HTR-8/SVneo (cell line): ENCODE results near the gene GLI2.

ENCODE experiments used
- DNase-seq: peaks from one replicate; pipeline ENCODE4 v3.0.0; 2011; ENCODE audit warnings: low spot score, mixed read lengths; ENCODE audit not compliant: insufficient read length
- FAIRE-seq: peaks from 2 replicates; lab custom pipeline; 2011; peaks lifted over from hg19 to GRCh38; lab: Jason Lieb, UNC

GLI2 gene

DNA sequence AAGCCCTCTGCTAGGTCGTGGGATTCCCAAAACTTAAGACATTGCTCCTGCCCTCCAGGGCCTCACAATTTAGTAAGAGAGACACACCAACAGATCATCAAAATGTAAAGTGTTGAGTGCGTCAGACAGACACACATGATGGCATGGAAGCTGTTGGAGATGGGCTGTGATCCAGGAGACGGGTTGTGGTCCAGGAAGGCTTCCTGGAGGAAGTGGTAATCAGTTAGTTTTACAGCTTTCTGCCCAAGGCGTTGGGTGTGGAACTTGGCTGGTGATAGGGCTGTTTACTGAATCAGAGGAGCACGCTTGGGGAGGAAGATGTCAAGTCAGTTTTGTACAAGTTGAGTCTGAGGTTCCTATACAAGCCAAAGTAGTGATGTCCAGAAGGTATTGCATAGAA lies 24.0 kb upstream of the GLI2 start:
- no peak for DNase-seq
- no peak for FAIRE-seq

DNA sequence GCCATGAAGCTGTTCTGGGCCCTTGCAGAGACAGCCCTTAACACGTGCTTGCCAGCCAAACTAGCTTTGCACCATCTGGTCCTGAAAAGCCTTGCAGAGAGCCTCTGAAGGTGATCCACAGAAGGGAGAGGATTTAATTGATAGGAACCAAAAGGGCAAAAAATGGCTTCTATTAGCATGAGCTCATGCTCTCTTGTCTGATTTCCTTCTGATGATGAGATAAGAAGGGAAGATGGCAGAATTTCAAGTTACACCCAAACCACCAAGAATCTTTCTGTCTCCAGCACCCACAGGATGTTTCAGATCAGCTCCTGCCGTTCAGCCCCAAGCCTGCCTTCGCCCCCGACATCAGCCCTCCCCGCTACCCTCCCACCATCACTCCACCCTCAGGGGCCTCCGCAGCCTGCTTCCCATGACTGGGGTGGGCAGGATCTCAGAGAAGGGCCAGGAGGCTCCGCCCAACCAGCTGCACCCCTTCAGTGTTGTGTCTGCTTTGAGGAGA lies 23.4 kb upstream of the GLI2 start:
- DNase-seq = no peak
- FAIRE-seq = no peak

DNA sequence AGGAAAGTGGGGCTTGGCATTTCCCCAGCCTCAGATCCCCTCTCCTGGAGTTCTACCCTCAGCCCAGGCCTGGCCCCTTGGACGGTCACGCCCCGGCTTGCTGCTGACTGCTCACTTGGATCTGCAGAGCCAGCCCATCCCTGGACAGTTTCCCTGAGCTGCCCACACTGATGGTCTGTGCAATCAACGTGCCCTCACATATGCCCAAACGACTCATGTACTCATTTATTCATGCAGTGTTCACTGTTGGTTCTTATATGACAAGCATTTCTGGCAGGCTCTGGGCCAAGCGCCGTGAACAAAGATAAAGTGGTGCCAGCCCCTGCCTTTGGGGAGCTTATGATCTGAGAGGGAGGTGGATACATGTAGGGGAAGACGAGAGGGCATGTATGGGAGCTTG lies 20.3 kb upstream of the GLI2 start:
- FAIRE-seq = no peak
- DNase-seq = no peak

DNA sequence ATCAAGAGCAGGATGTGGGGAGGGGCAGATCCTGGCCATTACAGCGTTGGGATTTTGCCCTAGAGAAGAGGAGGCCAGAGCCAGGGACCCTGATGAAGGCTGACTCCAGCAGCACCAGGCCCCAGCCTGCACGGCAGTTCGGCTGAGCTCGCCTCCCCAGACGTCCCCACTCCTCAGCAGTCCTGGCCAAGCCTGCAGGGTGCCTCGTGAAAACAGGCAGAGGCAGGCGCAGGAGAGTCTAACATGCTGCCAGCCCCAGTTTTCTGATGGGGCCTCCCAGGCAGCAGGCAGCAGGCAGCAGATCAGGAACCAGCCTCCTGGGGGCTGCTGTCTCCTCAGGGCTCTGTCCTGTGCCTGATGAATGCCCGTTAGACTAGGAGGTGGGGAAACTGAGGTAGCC lies 19.7 kb upstream of the GLI2 start:
- DNase-seq = no peak
- no peak for FAIRE-seq

DNA sequence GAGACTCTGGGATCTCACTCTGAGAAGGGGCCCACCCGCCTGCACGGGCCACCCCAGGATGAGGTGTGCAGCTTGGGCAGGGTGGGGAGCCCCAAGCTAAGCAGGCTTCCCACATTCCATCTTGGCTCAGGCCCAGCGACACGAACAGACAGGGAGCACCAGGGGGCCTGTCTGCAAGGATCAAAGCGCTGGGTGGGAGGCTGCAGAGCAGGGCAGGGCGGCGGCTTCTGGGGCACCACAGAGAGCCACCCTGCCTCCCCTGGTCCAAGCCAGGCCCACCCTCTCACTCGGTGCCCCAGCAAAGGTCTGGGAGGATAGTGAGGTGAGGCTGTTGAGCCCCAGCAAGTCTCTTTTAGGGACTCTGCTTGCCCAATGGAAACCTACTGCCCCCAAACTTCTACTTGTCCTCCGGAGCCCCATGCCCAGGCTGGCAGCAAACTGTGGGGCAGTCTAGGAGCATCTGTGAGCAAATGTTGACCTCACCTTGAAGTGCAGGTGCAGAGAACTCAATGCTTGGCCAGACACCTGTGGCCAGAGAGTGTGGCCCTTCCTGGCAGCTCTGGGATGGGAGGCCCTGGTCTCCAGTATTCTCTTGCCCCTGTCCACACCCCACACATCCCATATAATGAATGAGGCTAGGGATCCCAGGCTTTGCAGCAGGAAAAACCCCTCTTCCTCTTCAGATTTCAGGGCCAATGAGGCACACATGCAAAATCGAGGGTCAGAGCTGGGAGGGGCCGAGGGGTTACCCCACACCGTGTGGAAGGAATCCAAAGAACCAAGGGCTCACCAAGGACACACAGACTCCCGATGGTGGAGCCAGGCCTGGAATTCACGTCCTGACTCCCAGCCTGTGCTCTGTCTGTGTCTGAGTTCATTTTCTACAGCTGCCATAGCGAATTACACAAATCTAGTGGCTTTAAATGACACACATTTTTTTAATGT lies 18.8 kb upstream of the GLI2 start:
- DNase-seq = no peak
- no peak for FAIRE-seq

DNA sequence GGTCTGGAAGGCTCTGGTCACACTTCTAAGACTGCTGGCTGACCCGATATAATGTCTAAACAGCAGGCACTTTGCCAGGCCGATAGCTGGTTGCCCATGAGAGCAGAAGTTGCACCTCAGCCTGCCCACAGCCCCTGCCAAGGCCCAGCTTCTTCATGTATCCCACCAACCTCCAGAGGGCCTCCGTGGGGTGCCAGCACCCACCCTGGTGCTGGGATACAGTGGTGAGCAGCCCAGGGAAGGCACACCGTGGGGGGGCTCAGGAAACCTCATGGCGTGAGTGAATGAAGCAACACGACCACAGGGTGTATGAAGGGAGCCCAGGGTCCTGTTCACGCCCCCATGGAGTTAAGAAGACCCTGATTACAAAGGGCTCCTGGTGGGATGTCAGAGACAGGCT lies 16.2 kb upstream of the GLI2 start:
- FAIRE-seq (no peak), DNase-seq (no peak)

DNA sequence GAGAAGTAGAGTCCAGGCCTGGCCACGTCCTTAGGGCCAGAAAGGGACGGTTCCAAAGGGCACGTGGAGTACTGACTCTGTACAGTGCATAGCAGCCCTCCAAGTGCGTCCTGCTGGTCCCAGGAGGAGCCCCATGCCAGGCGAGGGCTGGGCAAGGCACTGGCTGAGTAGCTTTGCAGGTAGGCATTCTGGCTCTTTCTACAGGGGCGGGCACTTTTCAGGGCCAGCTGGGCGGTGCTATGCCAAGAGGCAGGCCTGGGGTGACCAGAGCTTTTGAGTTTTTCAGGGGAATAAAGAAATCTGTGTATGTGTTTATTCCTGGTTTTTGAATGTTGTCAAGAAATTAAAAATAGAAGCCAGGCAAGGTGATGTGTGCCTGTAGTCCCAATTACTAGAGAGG lies 15.4 kb upstream of the GLI2 start:
- DNase-seq = no peak
- no peak for FAIRE-seq

DNA sequence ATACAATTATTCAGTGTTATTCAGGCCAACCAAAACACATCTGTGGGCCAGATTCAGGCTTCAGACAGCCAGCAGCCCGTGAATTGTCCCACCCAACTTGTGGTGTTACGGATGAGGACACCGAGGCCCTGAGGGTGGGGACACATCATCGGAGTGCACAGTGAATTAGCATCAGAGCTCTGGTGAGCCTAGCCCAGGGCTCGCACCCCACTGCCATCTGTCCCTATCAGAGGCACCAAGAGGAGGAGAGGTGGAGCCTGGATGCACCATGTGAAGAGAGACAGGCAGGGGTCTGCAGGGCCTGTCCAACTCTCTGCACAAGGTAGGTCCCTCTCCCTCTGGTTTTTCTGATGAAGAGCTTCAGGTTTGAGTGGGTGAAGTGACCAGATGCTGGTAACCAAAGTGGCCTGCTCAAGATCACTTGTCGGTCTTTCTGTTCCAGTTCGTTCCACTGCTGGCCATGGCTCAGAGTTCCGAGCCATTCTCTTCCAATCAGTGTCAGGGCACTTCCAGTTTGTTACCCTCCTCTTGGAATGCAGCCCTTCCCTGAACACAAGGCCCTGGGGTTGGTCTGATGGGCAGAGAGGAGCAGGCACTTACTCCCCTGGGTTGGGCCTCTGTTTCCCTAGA lies 14.8 kb upstream of the GLI2 start:
- DNase-seq (no peak), FAIRE-seq (no peak)

DNA sequence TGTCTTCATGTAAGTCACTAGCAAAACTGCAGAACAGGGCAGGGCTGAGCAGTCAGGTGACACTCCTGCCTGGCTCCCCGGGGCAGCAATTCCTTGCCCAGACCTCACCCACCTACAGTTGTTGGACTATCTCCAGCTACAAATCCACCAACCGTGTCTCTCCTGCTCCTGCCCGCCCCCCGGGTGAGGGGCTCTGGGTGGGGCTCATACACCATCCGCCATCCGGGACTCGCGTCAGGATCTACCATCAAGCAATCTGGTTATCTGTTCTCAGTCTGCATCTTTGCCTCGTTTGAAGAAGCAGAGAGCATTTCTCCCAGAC lies 13.5 kb upstream of the GLI2 start:
- FAIRE-seq = no peak
- no peak for DNase-seq

DNA sequence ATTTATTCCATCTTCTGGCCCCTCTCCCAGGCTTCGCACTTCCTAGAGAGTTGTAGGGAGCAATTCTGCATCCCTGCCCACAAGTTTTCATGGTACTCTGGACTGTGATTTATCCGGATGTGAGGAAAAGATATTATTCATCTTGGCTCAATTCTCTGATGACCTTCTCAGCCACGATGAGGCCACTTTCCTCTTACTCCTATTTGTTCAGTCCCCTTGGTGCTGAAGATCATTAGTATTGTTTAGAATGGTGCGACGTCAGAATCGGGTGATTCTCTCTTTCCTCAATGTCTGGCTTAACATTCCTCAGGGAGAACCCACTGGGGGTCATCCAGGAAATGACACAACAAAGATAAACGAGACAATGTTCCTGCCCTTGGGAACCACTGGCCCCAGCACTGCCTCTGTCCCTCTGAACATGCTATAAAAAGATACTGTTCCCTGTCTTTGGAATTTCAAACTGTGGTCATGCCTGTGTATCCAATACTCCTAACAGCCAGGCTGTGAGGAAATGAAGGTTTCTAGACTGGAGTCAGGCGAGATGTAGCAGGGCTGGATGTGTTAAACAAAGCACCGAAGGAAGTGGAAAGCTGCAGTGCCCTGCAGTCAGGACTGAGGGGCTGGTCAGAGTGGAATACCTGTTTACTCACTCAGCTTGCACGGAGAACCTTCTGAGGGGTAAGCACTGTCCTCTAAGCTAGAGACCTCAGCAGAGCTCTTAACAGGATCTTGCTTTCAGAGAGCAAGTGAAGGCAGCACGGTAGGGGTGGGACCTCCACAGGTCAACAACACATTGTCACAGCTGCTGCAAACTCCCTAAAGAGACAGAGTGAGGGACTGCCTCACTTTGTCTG lies 12.9 kb upstream of the GLI2 start:
- DNase-seq (peak; percentile 52), FAIRE-seq (peak; percentile 80)

DNA sequence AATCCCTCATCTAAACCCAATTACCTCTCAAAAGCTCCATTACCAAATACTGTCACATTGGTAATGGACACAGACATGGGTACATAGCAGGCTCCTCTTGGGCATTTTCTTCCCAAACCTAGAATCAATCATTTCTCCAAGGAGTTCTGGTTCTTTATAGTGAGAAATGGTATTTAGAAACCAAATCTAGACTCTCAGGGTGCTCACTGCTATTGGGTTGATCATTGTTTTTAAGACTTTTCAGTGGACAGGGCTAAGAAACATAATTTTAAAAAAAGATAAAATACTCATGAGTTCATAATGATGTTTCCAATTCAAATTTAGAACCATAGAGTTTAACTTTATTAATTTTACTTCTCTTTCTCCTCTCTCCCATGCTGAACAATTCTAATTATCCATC lies 9.4 kb upstream of the GLI2 start:
- DNase-seq = no peak
- no peak for FAIRE-seq

DNA sequence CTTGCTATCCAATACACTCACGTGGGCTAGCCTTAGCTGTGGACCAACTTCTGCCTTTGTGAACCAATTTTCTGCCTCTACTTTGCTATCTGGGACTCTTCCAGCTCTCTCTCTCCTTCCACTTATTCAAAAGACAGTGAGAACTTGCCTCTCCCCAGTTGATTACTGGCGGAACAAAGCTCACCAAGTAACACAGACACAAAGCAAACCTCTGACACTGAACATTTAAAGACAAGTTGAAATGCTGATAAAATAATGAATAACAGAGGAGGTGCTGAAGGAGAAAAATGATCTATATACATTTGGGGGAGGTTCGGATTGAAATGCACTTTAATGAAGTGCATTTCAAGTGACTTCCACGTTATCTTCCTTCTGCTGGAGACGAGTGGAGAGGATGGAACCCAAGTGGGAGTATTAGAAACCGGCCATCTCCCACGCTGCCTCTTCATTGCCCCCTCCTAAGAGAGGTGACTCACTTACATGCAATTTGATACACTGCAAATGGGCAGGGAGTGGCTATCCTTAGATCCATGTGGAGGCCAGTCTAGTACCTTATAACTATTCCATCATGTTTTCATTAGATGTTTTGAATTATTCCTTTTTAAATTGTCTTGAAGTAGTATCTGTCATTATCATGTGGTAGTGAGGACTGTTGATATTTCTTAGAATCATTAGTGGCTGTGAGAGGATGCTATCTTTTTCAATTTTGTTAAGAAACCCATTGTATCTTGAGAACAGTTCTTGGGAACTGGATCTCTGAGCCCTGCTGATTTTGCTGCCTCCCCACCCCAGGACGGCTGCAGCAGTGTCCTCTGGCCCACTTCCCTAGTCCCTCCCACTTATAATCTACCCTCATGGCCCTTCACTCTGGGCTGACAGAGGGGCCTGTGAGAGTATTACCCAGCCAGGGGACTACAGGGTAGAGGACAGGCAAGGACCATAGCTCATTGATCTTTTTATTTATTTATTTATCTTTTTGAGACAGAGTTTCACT lies 6.0 kb upstream of the GLI2 start:
- FAIRE-seq = peak; percentile 93

DNA sequence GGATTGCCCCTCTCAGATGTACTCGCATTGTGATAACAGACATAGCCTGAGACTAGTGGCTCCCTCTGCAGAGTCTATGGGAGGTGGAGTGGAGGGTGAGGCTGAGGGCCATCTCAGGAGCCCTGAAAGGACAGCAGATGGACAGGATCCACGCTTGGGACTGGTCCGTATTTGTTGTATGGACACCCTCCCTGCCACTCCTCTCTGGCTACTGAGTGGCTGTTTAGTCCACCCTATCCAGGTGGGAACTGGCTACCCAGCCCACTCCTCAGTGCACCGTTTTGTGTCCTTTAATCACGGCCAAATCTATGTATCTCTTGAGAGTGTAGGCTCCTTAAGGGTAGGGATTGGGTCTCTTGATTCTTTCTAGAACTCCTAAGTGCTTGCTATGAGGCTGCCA lies 4.5 kb upstream of the GLI2 start:
- DNase-seq (no peak), FAIRE-seq (no peak)

More for the DNA sequence above, 6.0 kb upstream of the GLI2 start:
- peak; percentile 60 for DNase-seq

DNA sequence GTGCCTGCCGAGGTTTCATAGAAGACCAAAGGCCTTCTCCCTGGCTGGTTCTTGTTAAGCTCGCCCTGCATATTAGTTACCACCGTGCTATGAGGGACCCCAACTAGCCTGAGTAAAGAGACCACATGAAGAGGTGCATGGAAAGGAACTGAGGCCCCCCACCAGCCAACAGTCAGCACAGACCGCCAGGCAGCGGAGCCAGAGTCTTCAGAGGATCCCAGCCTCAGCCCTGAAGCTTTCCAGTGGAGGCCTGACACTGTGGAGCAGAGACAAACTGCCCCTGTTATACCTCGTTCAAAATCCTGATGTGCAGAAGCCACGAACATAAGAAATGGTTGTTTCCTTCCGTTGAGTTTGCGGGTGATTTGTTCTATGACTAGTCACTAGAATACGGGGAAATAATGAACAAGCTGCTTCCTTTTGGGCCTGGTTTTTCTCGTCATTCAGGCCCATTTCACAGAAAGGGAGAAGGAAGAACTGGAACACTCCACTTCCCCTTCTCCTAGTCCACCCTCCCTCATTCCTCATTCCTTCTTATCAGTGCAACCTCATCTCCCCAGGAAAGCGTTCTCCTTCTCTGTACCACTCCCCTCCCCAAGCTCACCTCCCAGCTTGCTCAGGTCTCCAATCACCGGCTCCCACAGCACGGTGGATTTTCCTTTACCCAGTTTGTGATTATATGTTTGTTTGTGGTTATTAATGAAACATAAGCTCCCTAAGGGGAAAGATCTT lies 3.0 kb upstream of the GLI2 start:
- FAIRE-seq = no peak
- no peak for DNase-seq

DNA sequence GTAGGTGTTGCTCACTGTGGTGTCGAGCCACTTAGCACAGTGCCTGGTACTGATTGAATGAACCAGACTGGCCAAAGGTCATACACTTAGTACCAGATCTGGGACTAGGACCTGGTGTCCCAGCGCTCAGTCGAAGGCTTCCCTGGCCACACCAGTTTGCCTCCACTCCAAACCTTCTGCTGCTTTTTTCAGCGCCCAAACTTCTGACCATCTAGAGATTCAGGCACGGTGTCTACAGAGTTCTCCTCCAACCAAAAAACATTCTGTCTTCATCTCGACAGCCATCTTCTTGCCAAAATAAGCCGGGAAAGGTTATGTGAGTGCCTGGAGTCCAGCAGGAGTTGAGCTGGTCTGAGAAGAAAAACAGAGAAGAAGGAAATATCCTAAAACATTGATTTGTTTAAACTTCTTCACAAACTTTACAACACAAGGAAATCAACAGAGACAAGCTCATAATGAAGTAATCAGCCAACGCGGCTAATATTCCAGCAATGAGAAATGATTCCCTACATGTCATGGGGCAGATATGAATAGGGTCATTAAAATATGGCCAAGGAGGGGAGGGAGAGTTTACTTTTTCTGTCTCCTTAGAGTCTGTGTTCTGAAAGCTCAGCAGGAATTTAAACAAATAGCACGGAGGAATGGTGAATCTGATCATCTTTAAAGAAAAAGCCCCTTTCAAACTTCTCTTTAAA lies 2.3 kb upstream of the GLI2 start:
- DNase-seq = no peak
- FAIRE-seq = no peak

DNA sequence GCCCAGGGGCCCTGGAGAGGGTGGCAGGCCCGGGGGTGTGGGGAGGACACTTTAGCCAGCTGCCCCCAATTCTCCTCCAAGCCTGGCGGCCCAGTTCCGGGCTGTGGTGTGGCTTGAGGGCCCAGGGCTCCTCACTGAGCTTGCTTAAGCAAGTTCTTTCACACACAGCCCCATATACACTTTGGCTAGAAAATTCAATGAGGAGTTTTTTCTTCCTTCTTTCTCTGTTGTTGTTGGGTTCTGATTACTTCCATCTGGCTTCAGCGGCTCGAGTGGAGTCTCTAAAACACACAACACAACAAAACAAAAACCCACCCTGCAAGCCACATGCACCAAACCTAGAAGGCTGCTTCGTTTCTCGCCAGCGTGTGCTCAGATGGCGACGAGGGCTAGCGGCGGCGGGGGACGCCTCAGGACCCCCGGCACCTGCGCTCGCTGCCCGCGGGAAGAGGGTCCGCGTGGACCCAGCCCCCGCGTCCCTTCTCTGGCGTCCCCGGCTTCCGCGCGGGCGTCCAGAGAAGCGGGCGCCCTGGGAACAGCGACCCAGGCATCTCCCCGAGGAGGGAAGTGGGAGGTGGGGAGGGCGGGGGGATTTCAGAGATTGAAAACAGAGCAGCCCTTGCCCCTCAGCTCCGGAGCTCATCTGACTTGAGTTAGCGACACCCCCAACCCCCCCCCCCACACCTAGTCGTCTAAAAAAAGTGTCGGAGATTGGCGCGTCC lies 577 bp upstream of the GLI2 start:
- no peak for DNase-seq
- no peak for FAIRE-seq

DNA sequence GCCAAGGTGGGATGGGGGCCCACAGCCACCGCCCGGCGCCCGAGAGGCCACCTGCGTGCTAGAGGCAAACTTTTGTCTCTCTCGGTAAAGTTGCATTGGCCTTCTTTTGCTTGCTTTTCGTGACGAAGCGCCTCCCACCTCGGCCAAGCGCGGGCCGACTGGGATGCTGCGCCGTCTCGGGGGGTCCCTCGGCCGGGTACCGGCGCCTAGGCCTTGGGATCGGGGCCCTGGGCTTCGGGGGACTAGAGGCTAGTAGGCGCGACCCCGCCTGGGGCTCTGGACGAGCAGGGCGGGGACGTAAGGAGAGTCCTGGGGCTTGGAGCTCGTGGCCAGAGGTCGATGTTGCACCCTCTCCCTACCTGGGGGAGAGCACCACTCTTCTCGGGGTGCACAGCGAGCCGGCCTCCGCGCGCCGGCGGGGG lies 545 bp downstream of the GLI2 start:
- no peak for FAIRE-seq
- no peak for DNase-seq
